IMR-90 (cell line): ENCODE data around the gene ID3. TPM values are rescaled to one million over a fixed set of nuclear protein-coding genes. Genes with fewer than 3 reads are reported as not detected.

Experiments
- ATAC-seq: fragments of 200-7000 bp; cut with Tn5 transposase; 2 replicates; pipeline ENCODE4 v1.9.1; 2020; ENCODE audit warnings: low read depth, mild to moderate bottlenecking, moderate library complexity
- BruUV-seq: library from RNA; stranded (reverse); fragments of 400-500 nt; replicated peaks from 2 replicates; lab custom pipeline; 2021; lab: Mats Ljungman, UMichigan
- CTCF ChIA-PET: fragments of 300-600 bp; formaldehyde crosslinking; extraction: SDS; loops from one replicate; lab custom pipeline; 2021; ENCODE audit warnings: antibody characterized with exemption; lab: Yijun Ruan, JAX
- POLR2A ChIA-PET: fragments of 300-600 bp; sonication (Branson Sonifier 250); formaldehyde crosslinking; loops from one replicate; lab custom pipeline; 2022; ENCODE audit warnings: antibody characterized with exemption; ENCODE audit not compliant: unreplicated experiment; lab: Charles Lee
- DNase-seq: peaks from one replicate; pipeline ENCODE4 v3.0.0; 2013
- H2AFZ ChIP-seq: replicated peaks from 2 replicates; pipeline ENCODE3; 2013; ENCODE audit warnings: low read length, mild to moderate bottlenecking; ENCODE audit not compliant: poor library complexity
- H2AK5ac ChIP-seq: 2 replicates; pipeline ENCODE4 v1.6.1; 2013; ENCODE audit warnings: low read depth, low read length, inconsistent platforms
- H2AK9ac ChIP-seq: replicated peaks from 2 replicates; pipeline ENCODE3; 2013; ENCODE audit warnings: mild to moderate bottlenecking, low read depth, low read length, moderate library complexity; ENCODE audit not compliant: poor library complexity
- H2BK120ac ChIP-seq: 2 replicates; pipeline ENCODE4 v1.6.1; 2013; ENCODE audit warnings: low read depth, low read length, inconsistent platforms
- H2BK15ac ChIP-seq: 3 replicates; pipeline ENCODE4 v1.6.1; 2013; ENCODE audit warnings: low read depth, low read length, inconsistent platforms
- H2BK20ac ChIP-seq: 2 replicates; pipeline ENCODE4 v1.6.1; 2013; ENCODE audit warnings: low read depth, mild to moderate bottlenecking, inconsistent platforms, low read length, moderate library complexity
- H2BK5ac ChIP-seq: 2 replicates; pipeline ENCODE4 v1.6.1; 2013; ENCODE audit warnings: mild to moderate bottlenecking, low read depth, low read length, inconsistent platforms; ENCODE audit not compliant: poor library complexity, severe bottlenecking
- H3K14ac ChIP-seq: replicated peaks from 2 replicates; pipeline ENCODE4 v1.6.1; 2013; ENCODE audit warnings: low read depth, low read length, inconsistent platforms
- H3K18ac ChIP-seq: 2 replicates; pipeline ENCODE4 v1.6.1; 2013; ENCODE audit warnings: low read depth, low read length, control low read depth
- H3K23ac ChIP-seq: 2 replicates; pipeline ENCODE4 v1.6.1; 2013; ENCODE audit warnings: low read depth, low read length, inconsistent platforms
- H3K27ac ChIP-seq: 2 replicates; pipeline ENCODE4 v1.5.1; 2013; ENCODE audit warnings: mild to moderate bottlenecking, control low read depth, low read length; ENCODE audit not compliant: insufficient read depth
- H3K27me3 ChIP-seq: 2 replicates; pipeline ENCODE4 v1.6.1; 2013; ENCODE audit warnings: low read length; ENCODE audit not compliant: control insufficient read depth, insufficient read depth
- H3K36me3 ChIP-seq: 2 replicates; pipeline ENCODE4 v1.6.1; 2013; ENCODE audit warnings: low read length, mixed read lengths; ENCODE audit not compliant: control insufficient read depth, insufficient read depth
- H3K4ac ChIP-seq: 2 replicates; pipeline ENCODE4 v1.6.1; 2013; ENCODE audit warnings: low read depth, low read length, inconsistent platforms
- H3K4me1 ChIP-seq: 2 replicates; pipeline ENCODE4 v1.6.1; 2013; ENCODE audit warnings: low read length, mixed read lengths; ENCODE audit not compliant: control insufficient read depth, insufficient read depth
- H3K4me2 ChIP-seq: 2 replicates; pipeline ENCODE4 v1.6.1; 2013; ENCODE audit warnings: low read depth, mild to moderate bottlenecking, control low read depth, low read length, moderate library complexity
- H3K4me3 ChIP-seq: 2 replicates; pipeline ENCODE4 v1.5.1; 2013; ENCODE audit warnings: low read depth, mild to moderate bottlenecking, control low read depth, low read length, moderate library complexity; ENCODE audit not compliant: insufficient read depth
- H3K56ac ChIP-seq: 2 replicates; pipeline ENCODE4 v1.6.1; 2013; ENCODE audit warnings: low read length, inconsistent platforms; ENCODE audit not compliant: insufficient read depth; ENCODE audit errors: extremely low read depth
- H3K79me1 ChIP-seq, 2 experiments: 2 replicates each; pipeline ENCODE4 v1.6.1; 2013; ENCODE audit warnings: low read length in 2 of 2, inconsistent platforms in 1 of 2, low read depth in 1 of 2
- H3K9ac ChIP-seq: 2 replicates; pipeline ENCODE4 v1.6.1; 2013; ENCODE audit warnings: low read depth, low read length, control low read depth
- H3K9me1 ChIP-seq: 2 replicates; pipeline ENCODE4 v1.6.1; 2013; ENCODE audit warnings: low read length, inconsistent platforms; ENCODE audit not compliant: insufficient read depth
- H3K9me3 ChIP-seq: 2 replicates; pipeline ENCODE4 v1.6.1; 2013; ENCODE audit warnings: low read length; ENCODE audit not compliant: control insufficient read depth, insufficient read depth
- H4K20me1 ChIP-seq: 2 replicates; pipeline ENCODE4 v1.6.1; 2013; ENCODE audit warnings: low read length, inconsistent platforms; ENCODE audit not compliant: insufficient read depth
- H4K5ac ChIP-seq: 2 replicates; pipeline ENCODE4 v1.6.1; 2013; ENCODE audit warnings: mild to moderate bottlenecking, low read depth, low read length, control low read depth
- H4K8ac ChIP-seq, 2 experiments: 2 replicates each; pipeline ENCODE4 v1.6.1; 2013; ENCODE audit warnings: low read depth in 2 of 2, low read length in 2 of 2, control low read depth in 1 of 2, inconsistent platforms in 1 of 2
- H4K91ac ChIP-seq: 2 replicates; pipeline ENCODE4 v1.6.1; 2013; ENCODE audit warnings: low read depth, low read length, inconsistent platforms; ENCODE audit not compliant: insufficient read depth
- CEBPB ChIP-seq: IDR thresholded peaks from 2 replicates; pipeline ENCODE4 v1.6.1; 2012; ENCODE audit warnings: low read depth, low read length, improper control_type of control experiment
- CTCF ChIP-seq: conservative IDR thresholded peaks from 2 replicates; pipeline ENCODE4 v1.5.1; 2012; ENCODE audit warnings: mild to moderate bottlenecking, low read depth, low read length, improper control_type of control experiment
- ELK1 ChIP-seq: fragments of 150-350 bp; IDR thresholded peaks from 2 replicates; pipeline ENCODE4 v1.6.1; 2016; ENCODE audit warnings: low read depth, mild to moderate bottlenecking, low read length, moderate library complexity, borderline replicate concordance
- FOS ChIP-seq: fragments of 150-350 bp; IDR thresholded peaks from 2 replicates; pipeline ENCODE4 v1.6.1; 2016; ENCODE audit warnings: low read depth, low read length
- MAFK ChIP-seq: IDR thresholded peaks from 2 replicates; pipeline ENCODE4 v1.6.1; 2012; ENCODE audit warnings: low read depth, low read length, improper control_type of control experiment
- MAZ ChIP-seq: IDR thresholded peaks from 2 replicates; pipeline ENCODE4 v1.6.1; 2012; ENCODE audit warnings: low read depth, mild to moderate bottlenecking, low read length, improper control_type of control experiment, moderate library complexity, borderline replicate concordance
- MXI1 ChIP-seq: IDR thresholded peaks from 2 replicates; pipeline ENCODE4 v1.6.1; 2012; ENCODE audit warnings: low read depth, mild to moderate bottlenecking, low read length, moderate library complexity, borderline replicate concordance
- POLR2A ChIP-seq: IDR thresholded peaks from 2 replicates; pipeline ENCODE4 v1.6.1; 2012; ENCODE audit warnings: mild to moderate bottlenecking, low read depth, low read length
- RAD21 ChIP-seq: IDR thresholded peaks from 2 replicates; pipeline ENCODE4 v1.6.1; 2012; ENCODE audit warnings: low read length, improper control_type of control experiment
- RCOR1 ChIP-seq: IDR thresholded peaks from 2 replicates; pipeline ENCODE4 v1.6.1; 2012; ENCODE audit warnings: mild to moderate bottlenecking, low read length, improper control_type of control experiment; ENCODE audit not compliant: insufficient replicate concordance
- RFX5 ChIP-seq: IDR thresholded peaks from 2 replicates; pipeline ENCODE4 v1.8.0; 2012; ENCODE audit warnings: low read depth, mild to moderate bottlenecking, low read length, moderate library complexity
- SMC3 ChIP-seq: fragments of 150-350 bp; IDR thresholded peaks from 2 replicates; pipeline ENCODE4 v1.6.1; 2016; ENCODE audit warnings: low read depth, mild to moderate bottlenecking, antibody characterized with exemption, low read length, moderate library complexity
- USF2 ChIP-seq: fragments of 150-350 bp; IDR thresholded peaks from 2 replicates; pipeline ENCODE4 v1.6.1; 2017; ENCODE audit warnings: mild to moderate bottlenecking, antibody characterized with exemption, low read length, low read depth
- WGBS, 2 experiments: methylation state at CpG; one replicate each; pipeline versions ENCODE4 v1.1.5 to v1.1.7; 2013; ENCODE audit warnings: missing lambda C conversion rate in 2 of 2; ENCODE audit not compliant: insufficient read length in 1 of 2; ENCODE audit errors: extremely low coverage in 2 of 2; 5-methylcytosine and 5-hydroxymethylcytosine counted together
- dilution Hi-C: fragments of 300-500 bp; cut with HindIII; formaldehyde crosslinking; loops from one replicate; pipeline ENCODE4 v1.14.3; 2018; ENCODE audit warnings: low sequenced_read_pairs; ENCODE audit not compliant: unreplicated experiment
- in situ Hi-C: fragments of 300-500 bp; cut with MboI; formaldehyde crosslinking; loops from 3 replicates; pipeline ENCODE4 v1.14.3; 2019; ENCODE audit warnings: low sequenced_read_pairs, inconsistent platforms, mixed read lengths
- intact Hi-C: fragments of 100-400 bp; cut with micrococcal nuclease; formaldehyde crosslinking; loops from 2 replicates; pipeline ENCODE4 v1.10.0; 2022
- polyA plus RNA-seq, 3 experiments: library from polyadenylated mRNA; depleted of rRNA; stranded (reverse); fragments of >200 nt; gene quantifications; 2 replicates each; pipeline ENCODE4 v1.2.3, GENCODE V29; 2012; ENCODE audit warnings: low replicate concordance in 1 of 3
- total RNA-seq: library from RNA; depleted of rRNA; stranded (reverse); fragments of >200 nt; gene quantifications from 2 replicates; pipeline ENCODE4 v1.2.3, GENCODE V29; 2012

Gene ID3
- total and polyA plus RNA-seq, 2 of the 4 experiments (the other 2 are of a cell fraction), result 109 to 304 TPM

GRCh38 chr1:23596382-23597358 is 37.4 kb upstream of the ID3 start:
- Histone ChIP-seq H3K9me1 (peaks cover 3% of the 10 kb centered on the region; the same call in 1 of the 2 replicates), H4K8ac (no peak overlapping the region; a peak in 1 of 4 replicates), H3K18ac (no peak overlapping the region; the same call in 1 of the 2 replicates), H4K5ac (no peak overlapping the region), H3K14ac (no peak overlapping the region), H3K4me3 (no peak overlapping the region), H3K4me1 (peaks cover 6% of the 10 kb centered on the region), H3K4ac (no peak overlapping the region), H2AK9ac (no peak overlapping the region), H3K27ac (no peak overlapping the region), H3K4me2 (no peak overlapping the region), H3K36me3 (no peaks in the 10 kb centered on the region), H2AK5ac (no peak overlapping the region; the same call in none of the 2 replicates), H2BK20ac (peak overlapping the region; percentile 14; the same call in 1 of the 2 replicates), H2BK15ac (0 out of 3 replicates have a peak overlapping the region, but pooled peaks have one; percentile 51), H2BK120ac (peak overlapping the region; percentile 33; the same call in 1 of the 2 replicates), H4K20me1 (no peaks in the 10 kb centered on the region), H3K27me3 (no peaks in the 10 kb centered on the region), H3K79me1 (0 out of 4 replicates have a peak, but pooled peaks cover 0 to 3% of the 10 kb centered on the region in 2 experiments), H2BK5ac (no peak overlapping the region), H3K23ac (no peak overlapping the region), H3K9ac (no peak overlapping the region), H3K56ac (no peak overlapping the region), H2AFZ (no peak overlapping the region), H3K9me3 (no peaks in the 10 kb centered on the region), H4K91ac (peak overlapping the region; percentile 4; the same call in 1 of the 2 replicates)
- dilution Hi-C loops, result no loop called here
- intact Hi-C loops, result no loop called here
- in situ Hi-C loops, result no loop called here
- ChIA-PET POLR2A (no interaction called here), CTCF (no interaction called here)
- no TSS peak for BruUV-seq
- ATAC-seq, result no peak
- WGBS, 2 experiments, result 94% methylated on average over 2 of the region's 10 CpGs; no CpG with 5 or more reads in 1 of the 2 experiments
- no peak for DNase-seq
- no peak for TF ChIP-seq MAFK
- TF ChIP-seq RAD21, result no peak
- no peak for TF ChIP-seq RCOR1
- TF ChIP-seq SMC3, result no peak
- TF ChIP-seq MXI1, result no peak
- TF ChIP-seq USF2, result no peak
- no peak for TF ChIP-seq MAZ
- no peak for TF ChIP-seq FOS
- no peak for TF ChIP-seq CEBPB
- TF ChIP-seq RFX5, result no peak
- TF ChIP-seq POLR2A, result no peak
- TF ChIP-seq CTCF, result no peak
- no peak for TF ChIP-seq ELK1
